Measurements from ENCODE around the gene CALN1. TPM values are rescaled to one million over a fixed set of nuclear protein-coding genes. Genes with fewer than 3 reads are reported as not detected.

The CALN1 gene
- total RNA-seq, 2 donors from 2014 or later, result 0.52 to 1.6 TPM

DNA sequence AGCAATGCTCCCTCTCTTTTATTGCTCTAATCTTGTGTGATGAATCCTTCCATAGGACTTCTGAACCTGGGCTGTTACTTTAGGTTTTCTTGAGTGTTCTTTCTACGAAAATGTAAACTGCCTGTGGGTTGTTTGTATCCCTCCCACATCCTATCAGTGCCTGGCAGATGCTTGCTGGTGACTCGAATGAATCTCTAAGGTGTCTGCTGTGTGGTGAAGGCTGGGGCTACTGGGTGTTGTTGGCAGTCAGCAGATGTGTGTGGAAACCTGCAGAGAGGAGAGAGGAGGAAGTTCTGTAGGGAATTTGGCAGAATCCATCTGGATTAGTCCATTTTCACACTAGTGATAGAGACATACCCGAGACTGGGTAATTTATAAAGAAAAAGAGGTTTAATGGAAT, 639.4 kb downstream of the CALN1 start:
- Histone ChIP-seq H3K27me3 (no peaks in the 10 kb centered on the region), H3K9me3 (no peaks in the 10 kb centered on the region), H3K4me3 (no peak overlapping the region), H3K36me3 (replicated peaks in 1 of 2; ENCODE audit: insufficient read depth in 1 of 2, low read depth in 2 of 2) (no peaks in the 10 kb centered on the region), H3K27ac (no peak overlapping the region), H3K4me1 (peaks cover 10% of the 10 kb centered on the region)
- no peak for DNase-seq
- no peak for ATAC-seq
- intact Hi-C loops (cut with DNase I), result no loop called here
- no peak for TF ChIP-seq POLR2A (IDR thresholded peaks at IDR 0.05)
- TF ChIP-seq, protein P1, sequence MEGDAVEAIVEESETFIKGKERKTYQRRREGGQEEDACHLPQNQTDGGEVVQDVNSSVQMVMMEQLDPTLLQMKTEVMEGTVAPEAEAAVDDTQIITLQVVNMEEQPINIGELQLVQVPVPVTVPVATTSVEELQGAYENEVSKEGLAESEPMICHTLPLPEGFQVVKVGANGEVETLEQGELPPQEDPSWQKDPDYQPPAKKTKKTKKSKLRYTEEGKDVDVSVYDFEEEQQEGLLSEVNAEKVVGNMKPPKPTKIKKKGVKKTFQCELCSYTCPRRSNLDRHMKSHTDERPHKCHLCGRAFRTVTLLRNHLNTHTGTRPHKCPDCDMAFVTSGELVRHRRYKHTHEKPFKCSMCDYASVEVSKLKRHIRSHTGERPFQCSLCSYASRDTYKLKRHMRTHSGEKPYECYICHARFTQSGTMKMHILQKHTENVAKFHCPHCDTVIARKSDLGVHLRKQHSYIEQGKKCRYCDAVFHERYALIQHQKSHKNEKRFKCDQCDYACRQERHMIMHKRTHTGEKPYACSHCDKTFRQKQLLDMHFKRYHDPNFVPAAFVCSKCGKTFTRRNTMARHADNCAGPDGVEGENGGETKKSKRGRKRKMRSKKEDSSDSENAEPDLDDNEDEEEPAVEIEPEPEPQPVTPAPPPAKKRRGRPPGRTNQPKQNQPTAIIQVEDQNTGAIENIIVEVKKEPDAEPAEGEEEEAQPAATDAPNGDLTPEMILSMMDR (IDR thresholded peaks at IDR 0.05), result no peak
- 48 to 58% methylated on average over 3 of the region's 3 CpGs for WGBS, 2 donors

- TF ChIP-seq, protein P1 (IDR thresholded peaks at IDR 0.05), result no peak
- no peak for TF ChIP-seq POLR2A (IDR thresholded peaks at IDR 0.05)
- H3K4me1 ChIP-seq, result peaks cover 10% of the 10 kb centered on the region
- 59 to 64% methylated on average over 11 of the region's 11 CpGs for WGBS, 2 donors
- DNase-seq (peak; percentile 6 to 50 (median 28)), ATAC-seq (peak; percentile 50)
- no peaks in the 10 kb centered on the region for H3K36me3 ChIP-seq (replicated peaks in 1 of 2; ENCODE audit: insufficient read depth in 1 of 2, low read depth in 2 of 2)
- no peaks in the 10 kb centered on the region for H3K27me3 ChIP-seq
- H3K27ac ChIP-seq, result peak overlapping the region in 2 of 4 donors; percentile 12 to 49
- intact Hi-C loops (cut with DNase I), result no loop called here
- H3K4me3 ChIP-seq, result no peak overlapping the region
- no peaks in the 10 kb centered on the region for H3K9me3 ChIP-seq
These were observed 641.8 kb downstream of the CALN1 start for GRCh38 chr7:71770269-71770907.

- WGBS, 2 donors, result 81 to 83% methylated on average over 4 of the region's 4 CpGs
These were observed 642.8 kb downstream of the CALN1 start for GRCh38 chr7:71769326-71769725.

GRCh38 chr7:71768450-71768849, 643.7 kb downstream of the CALN1 start:
- no peak overlapping the region for H3K4me3 ChIP-seq
- no peaks in the 10 kb centered on the region for H3K9me3 ChIP-seq
- 53 to 58% methylated on average over 2 of the region's 2 CpGs for WGBS, 2 donors
- H3K36me3 ChIP-seq (replicated peaks in 1 of 2; ENCODE audit: insufficient read depth in 1 of 2, low read depth in 2 of 2), result no peaks in the 10 kb centered on the region
- ATAC-seq, result no peak
- intact Hi-C loops (cut with DNase I), result no loop called here
- H3K27ac ChIP-seq, result no peak overlapping the region
- no peak for TF ChIP-seq POLR2A (IDR thresholded peaks at IDR 0.05)
- TF ChIP-seq, protein P1 (IDR thresholded peaks at IDR 0.05), result no peak
- H3K4me1 ChIP-seq, result peaks cover 10% of the 10 kb centered on the region
- DNase-seq, result no peak
- H3K27me3 ChIP-seq, result no peaks in the 10 kb centered on the region

More at GRCh38 chr7:71769326-71769725, 642.8 kb downstream of the CALN1 start:
- TF ChIP-seq POLR2A (IDR thresholded peaks at IDR 0.05), result no peak
- TF ChIP-seq, protein P1 (IDR thresholded peaks at IDR 0.05), result no peak
- H3K36me3 ChIP-seq (replicated peaks in 1 of 2; ENCODE audit: insufficient read depth in 1 of 2, low read depth in 2 of 2), result no peaks in the 10 kb centered on the region
- H3K27ac ChIP-seq, result no peak overlapping the region
- no peak for ATAC-seq
- DNase-seq, result no peak
- H3K9me3 ChIP-seq, result no peaks in the 10 kb centered on the region
- no peaks in the 10 kb centered on the region for H3K27me3 ChIP-seq
- H3K4me3 ChIP-seq, result no peak overlapping the region
- intact Hi-C loops (cut with DNase I), result no loop called here
- peaks cover 10% of the 10 kb centered on the region for H3K4me1 ChIP-seq

- intact Hi-C loops (cut with DNase I), result no loop called here
These were observed 646.1 kb downstream of the CALN1 start for GRCh38 chr7:71766016-71766415.

More at GRCh38 chr7:71766016-71766415, 646.1 kb downstream of the CALN1 start:
- Histone ChIP-seq H3K27me3 (no peaks in the 10 kb centered on the region), H3K4me3 (no peak overlapping the region), H3K36me3 (replicated peaks in 1 of 2; ENCODE audit: insufficient read depth in 1 of 2, low read depth in 2 of 2) (no peaks in the 10 kb centered on the region), H3K4me1 (peaks cover 10% of the 10 kb centered on the region), H3K9me3 (peaks cover 0 to 10% (median 0%) of the 10 kb centered on the region in 3 donors), H3K27ac (no peak overlapping the region)
- TF ChIP-seq, protein P1 (IDR thresholded peaks at IDR 0.05), result no peak
- TF ChIP-seq POLR2A (IDR thresholded peaks at IDR 0.05), result no peak
- no peak for ATAC-seq
- DNase-seq, result no peak
